HEK293 (cell line): Measurements from ENCODE around the gene UNC80.

Source experiments
- CTCF ChIA-PET: fragments of 350-600 bp; formaldehyde crosslinking; extraction: SDS; loops from one replicate; lab custom pipeline; 2021; ENCODE audit warnings: antibody characterized with exemption; lab: Yijun Ruan, JAX
- POLR2A ChIA-PET: fragments of 300-600 bp; formaldehyde crosslinking; extraction: SDS; loops from one replicate; lab custom pipeline; 2020; ENCODE audit warnings: antibody characterized with exemption, inconsistent platforms; lab: Yijun Ruan, JAX
- H3K27ac ChIP-seq: fragments of 200-500 bp; sonication (Bioruptor generic); 2 replicates; pipeline ENCODE4 v1.5.1; 2014; ENCODE audit warnings: low read depth, low read length, control low read depth, inconsistent platforms; ENCODE audit errors: extremely low read depth
- H3K36me3 ChIP-seq, 2 experiments: fragments of 200-500 bp in 1 of 2; sonication (Bioruptor generic) in 1 of 2; 1 replicate in 1 of 2; 2 replicates in 1 of 2; pipeline ENCODE4 v1.5.1; 2014 to 2017; ENCODE audit warnings: inconsistent platforms in 2 of 2, low read length in 2 of 2; ENCODE audit not compliant: control insufficient read depth in 2 of 2, insufficient read depth in 1 of 2
- H3K4me1 ChIP-seq: fragments of 200-500 bp; sonication (Bioruptor generic); 2 replicates; pipeline ENCODE4 v1.5.1; 2014; ENCODE audit warnings: mild to moderate bottlenecking, low read length, inconsistent platforms; ENCODE audit not compliant: control insufficient read depth, insufficient read depth
- H3K4me3 ChIP-seq: 2 replicates; pipeline ENCODE4 v1.5.1; 2011; ENCODE audit warnings: low read depth, mild to moderate bottlenecking, control low read depth, low read length, moderate library complexity
- H3K9me3 ChIP-seq: fragments of 200-500 bp; sonication (Bioruptor generic); 2 replicates; pipeline ENCODE4 v1.5.1; 2014; ENCODE audit warnings: low read depth, low read length, inconsistent platforms; ENCODE audit not compliant: control insufficient read depth, insufficient read depth
- ELK4 ChIP-seq: IDR thresholded peaks from 2 replicates; pipeline ENCODE4 v1.6.1; 2011; ENCODE audit warnings: mild to moderate bottlenecking, low read depth, low read length, borderline replicate concordance
- KLF1 ChIP-seq: fragments of 450-650 bp; formaldehyde crosslinking; IDR thresholded peaks from 2 replicates; pipeline ENCODE4 v1.5.1; 2016; ENCODE audit warnings: missing biosample characterization, missing genetic modification characterization
- PBX3 ChIP-seq: sonication (generic); formaldehyde crosslinking; IDR thresholded peaks from 2 replicates; pipeline ENCODE4 v1.8.1; 2022; ENCODE audit warnings: mild to moderate bottlenecking, moderate library complexity, missing genetic modification reagents
- PRDM2 ChIP-seq: fragments of 450-650 bp; formaldehyde crosslinking; IDR thresholded peaks from 2 replicates; pipeline ENCODE4 v1.5.1; 2016; ENCODE audit warnings: missing biosample characterization, missing genetic modification characterization, borderline replicate concordance
- ZEB2 ChIP-seq: fragments of 450-650 bp; formaldehyde crosslinking; IDR thresholded peaks from 2 replicates; pipeline ENCODE4 v1.5.1; 2016; ENCODE audit warnings: missing biosample characterization, missing genetic modification characterization
- ZFP37 ChIP-seq: fragments of 450-650 bp; formaldehyde crosslinking; IDR thresholded peaks from 2 replicates; pipeline ENCODE4 v1.5.1; 2016; ENCODE audit warnings: missing biosample characterization, missing genetic modification characterization
- ZNF155 ChIP-seq: fragments of 450-650 bp; formaldehyde crosslinking; IDR thresholded peaks from 2 replicates; pipeline ENCODE4 v1.5.1; 2016; ENCODE audit warnings: missing biosample characterization, missing genetic modification characterization
- ZNF19 ChIP-seq: fragments of 450-650 bp; formaldehyde crosslinking; IDR thresholded peaks from 2 replicates; pipeline ENCODE4; 2016; ENCODE audit warnings: missing biosample characterization, missing genetic modification characterization, low read depth
- ZNF341 ChIP-seq: fragments of 450-650 bp; formaldehyde crosslinking; IDR thresholded peaks from 2 replicates; pipeline ENCODE4; 2016; ENCODE audit warnings: low read depth, missing biosample characterization, missing genetic modification characterization
- ZNF394 ChIP-seq: fragments of 450-650 bp; formaldehyde crosslinking; IDR thresholded peaks from 2 replicates; pipeline ENCODE4 v1.5.1; 2016; ENCODE audit warnings: missing biosample characterization, missing genetic modification characterization, mild to moderate bottlenecking, moderate library complexity, borderline replicate concordance
- ZNF488 ChIP-seq: fragments of 450-650 bp; formaldehyde crosslinking; IDR thresholded peaks from 2 replicates; pipeline ENCODE4 v1.5.1; 2016; ENCODE audit warnings: missing biosample characterization, missing genetic modification characterization
- ZNF501 ChIP-seq: fragments of 450-650 bp; formaldehyde crosslinking; IDR thresholded peaks from 2 replicates; pipeline ENCODE4 v1.5.1; 2016; ENCODE audit warnings: missing biosample characterization, missing genetic modification characterization
- ZNF585B ChIP-seq: fragments of 450-650 bp; formaldehyde crosslinking; IDR thresholded peaks from 2 replicates; pipeline ENCODE4 v1.5.1; 2016; ENCODE audit warnings: missing biosample characterization, missing genetic modification characterization
- ZNF704 ChIP-seq: fragments of 450-650 bp; formaldehyde crosslinking; IDR thresholded peaks from 2 replicates; pipeline ENCODE4 v1.5.1; 2016; ENCODE audit warnings: missing biosample characterization, missing genetic modification characterization
- ZNF830 ChIP-seq: fragments of 450-650 bp; IDR thresholded peaks from 2 replicates; pipeline ENCODE4 v1.5.0; 2018; ENCODE audit warnings: missing biosample characterization, missing genetic modification characterization, low read depth, mild to moderate bottlenecking, moderate library complexity
- ZSCAN4 ChIP-seq: fragments of 450-650 bp; formaldehyde crosslinking; IDR thresholded peaks from 2 replicates; pipeline ENCODE4 v1.5.1; 2017; ENCODE audit warnings: missing biosample characterization, missing genetic modification characterization

The UNC80 gene

GRCh38 chr2:209870067-209870466, 98.4 kb downstream of the UNC80 start:
- Histone ChIP-seq H3K4me3 (no peak overlapping the region), H3K4me1 (no peaks in the 10 kb centered on the region), H3K27ac (no peak overlapping the region), H3K36me3 (no peaks in the 10 kb centered on the region), H3K9me3 (no peaks in the 10 kb centered on the region)
- TF ChIP-seq ZNF585B (tag by site-specific recombination) (no peak), ZNF830 (tag by site-specific recombination) (no peak), ZNF155 (tag by site-specific recombination) (no peak), ZEB2 (no peak), ZNF501 (tag by site-specific recombination) (no peak), ZNF341 (tag by site-specific recombination) (no peak), ELK4 (no peak), ZFP37 (tag by site-specific recombination) (no peak), ZNF704 (no peak), PRDM2 (tag by site-specific recombination) (no peak), ZNF488 (no peak), ZNF394 (tag by site-specific recombination) (no peak), PBX3 (no peak), KLF1 (tag by site-specific recombination) (no peak), ZNF19 (tag by site-specific recombination) (no peak), ZSCAN4 (tag by site-specific recombination) (no peak)
- POLR2A ChIA-PET: no interaction called here
- CTCF ChIA-PET: no interaction called here
